ENCODE results near the gene PNMA1. TPM values are rescaled to one million over a fixed set of nuclear protein-coding genes. Genes with fewer than 3 reads are reported as not detected.

Gene PNMA1
- total and polyA plus RNA-seq, 9 of the 15 experiments (the other 6 are each of a cell fraction or from before 2014, with no cell fraction given), result 1.7 to 26.4 (median 8.7) TPM

DNA sequence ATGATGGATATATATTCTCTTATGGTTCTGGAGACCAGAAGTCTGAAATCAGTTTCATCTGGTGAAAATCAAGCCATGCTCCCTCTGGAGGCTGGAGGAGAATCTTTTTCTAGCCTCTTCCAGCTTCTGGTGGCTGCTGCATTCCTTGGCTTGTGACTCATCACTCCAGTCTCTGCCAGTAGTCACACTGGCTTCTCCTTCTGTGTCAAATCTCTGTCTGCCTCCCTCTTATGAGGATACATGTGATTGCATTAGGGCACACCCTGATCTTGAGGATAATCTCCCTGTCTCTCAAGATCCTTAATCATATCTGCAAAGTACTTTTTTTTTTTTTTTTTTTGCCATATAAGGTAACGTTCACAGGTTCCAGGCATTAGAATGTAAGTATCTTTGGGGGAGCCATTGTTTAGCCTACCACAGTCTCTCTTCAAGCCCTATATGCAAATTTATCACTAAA, 51.7 kb downstream of the PNMA1 start (continued):
- peak; percentile 74 for TF ChIP-seq TEAD4 (IDR thresholded peaks at IDR 0.05; ENCODE audit: low read length)
- no peak for TF ChIP-seq TEAD4 (CRISPR knock-in tag; IDR thresholded peaks at IDR 0.05; ENCODE audit: borderline replicate concordance)
- no peak for TF ChIP-seq ZNF12 (CRISPR knock-in tag; IDR thresholded peaks at IDR 0.05)
- peak; percentile 31 to 46 (median 41); a peak in 5 of 6 replicates for TF ChIP-seq CTCF (IDR thresholded peaks at IDR 0.05 in 2 of 3, conservative IDR thresholded peaks at IDR 0.05 in 1 of 3; ENCODE audit: insufficient read depth in 2 of 3, low read depth in 1 of 3, low read length in 3 of 3)
- TF ChIP-seq CEBPB (tag; IDR thresholded peaks at IDR 0.05), result no peak
- no peak for TF ChIP-seq ZBTB34 (CRISPR knock-in tag; IDR thresholded peaks at IDR 0.05)
- TF ChIP-seq ATF1 (CRISPR knock-in tag; IDR thresholded peaks at IDR 0.05), result no peak
- no peak for TF ChIP-seq ATF1 (tag; IDR thresholded peaks at IDR 0.05)
- no peak for TF ChIP-seq ZNF79 (CRISPR knock-in tag; IDR thresholded peaks at IDR 0.05; ENCODE audit: low read depth)
- no peak for TF ChIP-seq TGIF2 (CRISPR knock-in tag; IDR thresholded peaks at IDR 0.05)
- TF ChIP-seq TBL1XR1 (IDR thresholded peaks at IDR 0.05; ENCODE audit: low read length in 2 of 2), result no peak
- TF ChIP-seq TSC22D4 (tag; IDR thresholded peaks at IDR 0.05), result no peak
- no peak for TF ChIP-seq FIP1L1 (IDR thresholded peaks at IDR 0.05; ENCODE audit: low read depth, low read length, poor library complexity, severe bottlenecking)
- no peak for TF ChIP-seq PHF8 (IDR thresholded peaks at IDR 0.05; ENCODE audit: borderline replicate concordance, low read length)
- no peak for TF ChIP-seq CC2D1A (IDR thresholded peaks at IDR 0.05)
